Stimulated activated CD4-positive, alpha-beta T cell treated with anti-CD3 and anti-CD28 coated beads, Interleukin-15, amount 100 ng/mL, for 1 hour (primary cell): ENCODE measurements around the gene KIAA0408.
"Not testable (repeated sequence)": the region's sequence is repeated elsewhere in the genome, so short reads cannot be mapped to it uniquely, and the experiment has no call there.

ENCODE experiments used
- DNase-seq, 2 donors: peaks; one replicate each; pipeline ENCODE4 v3.0.0-alpha.2; 2020; ENCODE audit warnings: low read depth in 1 of 2, low spot score in 1 of 2

KIAA0408 gene

GRCh38 chr6:127464161-127464880, 5.1 kb upstream of the KIAA0408 start:
- DNase-seq = no peak

GRCh38 chr6:127463056-127463455, 3.9 kb upstream of the KIAA0408 start:
- DNase-seq = no peak

GRCh38 chr6:127462376-127462775, 3.2 kb upstream of the KIAA0408 start:
- DNase-seq = no peak

GRCh38 chr6:127460465-127460864, 1.3 kb upstream of the KIAA0408 start:
- no peak for DNase-seq

GRCh38 chr6:127458817-127459216, 372 bp downstream of the KIAA0408 start:
- no peak for DNase-seq

GRCh38 chr6:127458222-127458621, 967 bp downstream of the KIAA0408 start:
- no peak for DNase-seq

GRCh38 chr6:127457456-127458064, 1.6 kb downstream of the KIAA0408 start:
- DNase-seq = no peak

GRCh38 chr6:127456465-127456864, 2.7 kb downstream of the KIAA0408 start:
- no peak for DNase-seq

- DNase-seq = no peak
These were observed 5.2 kb downstream of the KIAA0408 start for GRCh38 chr6:127453845-127454619.

- no peak for DNase-seq
These were observed 6.4 kb downstream of the KIAA0408 start for GRCh38 chr6:127452803-127453202.

- DNase-seq = no peak
These were observed 7.8 kb downstream of the KIAA0408 start for GRCh38 chr6:127451388-127451787.

- DNase-seq = no peak
These were observed 11.4 kb downstream of the KIAA0408 start for GRCh38 chr6:127447780-127448179.

- DNase-seq = no peak
These were observed 12.8 kb downstream of the KIAA0408 start for GRCh38 chr6:127446356-127446755.

GRCh38 chr6:127441881-127442280, 17.3 kb downstream of the KIAA0408 start:
- no peak for DNase-seq

- DNase-seq = no peak
These were observed 19.5 kb downstream of the KIAA0408 start for GRCh38 chr6:127439718-127440117.

GRCh38 chr6:127436578-127437110, 22.5 kb downstream of the KIAA0408 start:
- DNase-seq = no peak

- no peak for DNase-seq
These were observed 23.5 kb downstream of the KIAA0408 start for GRCh38 chr6:127435626-127436220.

- DNase-seq = no peak
These were observed 24.5 kb downstream of the KIAA0408 start for GRCh38 chr6:127434651-127435050.

- DNase-seq = not testable (repeated sequence)
These were observed 30.6 kb downstream of the KIAA0408 start for GRCh38 chr6:127428562-127428961.

- no peak for DNase-seq
These were observed 35.3 kb downstream of the KIAA0408 start for GRCh38 chr6:127423921-127424320.

GRCh38 chr6:127421164-127421563, 38.0 kb downstream of the KIAA0408 start:
- DNase-seq = not testable (repeated sequence)
